GM12865 (cell line): Measurements from ENCODE around the gene ASB2.

Source experiments
- DNase-seq: peaks from one replicate; pipeline ENCODE4 v3.0.0; 2010; ENCODE audit warnings: low read depth
- H3K4me3 ChIP-seq: 2 replicates; pipeline ENCODE4 v1.5.1; 2011; ENCODE audit warnings: mild to moderate bottlenecking, low read depth, low read length, control low read depth
- CTCF ChIP-seq: IDR thresholded peaks from 2 replicates; pipeline ENCODE4 v1.5.1; 2011; ENCODE audit warnings: low read length, control low read depth, low read depth, inconsistent platforms; ENCODE audit not compliant: insufficient read depth; ENCODE audit errors: missing control alignments

ASB2 gene

GRCh38 chr14:93997082-93997481, 20.7 kb upstream of the ASB2 start, which contains the start of gene CCDC197:
TSS of gene CCDC197 (plus strand) at chr14:93997301. CDS start at chr14:93998132, 831 bp downstream.
- no peak for TF ChIP-seq CTCF
- no peak for DNase-seq
- H3K4me3 ChIP-seq = no peak within 1 kb of the TSS

GRCh38 chr14:93996130-93996695, 19.8 kb upstream of the ASB2 start:
- no peak overlapping the region for H3K4me3 ChIP-seq
- no peak for TF ChIP-seq CTCF
- DNase-seq = no peak

- DNase-seq = no peak
- no peak overlapping the region for H3K4me3 ChIP-seq
These were observed 18.7 kb upstream of the ASB2 start for GRCh38 chr14:93994919-93995682.

GRCh38 chr14:93993382-93993781, 17.0 kb upstream of the ASB2 start:
- TF ChIP-seq CTCF = no peak
- no peak overlapping the region for H3K4me3 ChIP-seq
- no peak for DNase-seq

More at GRCh38 chr14:93994919-93995682, 18.7 kb upstream of the ASB2 start:
- no peak for TF ChIP-seq CTCF

DNA sequence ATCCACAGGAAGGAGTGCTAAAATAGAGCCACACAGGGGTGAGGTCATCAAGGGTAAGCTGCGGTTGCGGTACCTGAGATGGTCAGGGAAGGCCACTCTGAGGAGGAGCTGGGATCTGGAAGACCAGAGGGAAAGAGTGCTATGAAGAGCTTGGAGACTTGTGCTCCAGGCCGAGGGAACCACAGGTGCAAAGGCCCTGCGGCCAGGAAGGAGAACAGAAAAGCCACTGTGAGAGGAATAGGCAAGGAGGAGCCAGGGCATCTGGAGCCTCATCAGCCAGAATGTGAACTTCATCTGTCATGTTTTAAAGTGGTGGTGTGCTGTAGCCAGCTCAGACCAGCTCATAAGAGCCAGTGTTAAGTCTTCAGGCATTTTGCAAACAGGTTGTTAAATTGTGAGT, 15.3 kb upstream of the ASB2 start:
- no peak overlapping the region for H3K4me3 ChIP-seq
- DNase-seq = no peak
- no peak for TF ChIP-seq CTCF

DNA sequence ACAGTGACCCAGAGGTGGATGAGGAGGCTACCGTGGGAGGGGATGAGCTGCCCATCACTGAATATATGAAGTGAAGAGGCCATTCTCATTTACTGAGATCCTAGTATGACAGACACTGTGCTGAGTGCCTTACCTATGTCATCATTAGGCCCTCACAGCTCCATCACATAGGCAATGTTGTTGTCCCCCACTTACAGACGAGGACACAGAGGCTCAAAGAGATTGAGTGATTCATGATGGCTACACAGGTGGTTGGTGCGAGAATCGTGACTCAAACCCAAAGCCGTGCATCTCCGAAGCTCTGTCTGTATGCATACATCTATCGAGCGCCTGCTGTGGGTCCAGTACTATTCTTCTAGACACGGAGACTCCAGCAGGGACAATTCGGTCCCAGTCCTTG, 14.8 kb upstream of the ASB2 start:
- DNase-seq = no peak
- H3K4me3 ChIP-seq = no peak overlapping the region
- no peak for TF ChIP-seq CTCF
